ENCODE data around the gene CYTH1. TPM values are rescaled to one million over a fixed set of nuclear protein-coding genes. Genes with fewer than 3 reads are reported as not detected.

The CYTH1 gene
- polyA plus RNA-seq, 4 donors: 19.8 to 30.6 (median 25.9) TPM

DNA sequence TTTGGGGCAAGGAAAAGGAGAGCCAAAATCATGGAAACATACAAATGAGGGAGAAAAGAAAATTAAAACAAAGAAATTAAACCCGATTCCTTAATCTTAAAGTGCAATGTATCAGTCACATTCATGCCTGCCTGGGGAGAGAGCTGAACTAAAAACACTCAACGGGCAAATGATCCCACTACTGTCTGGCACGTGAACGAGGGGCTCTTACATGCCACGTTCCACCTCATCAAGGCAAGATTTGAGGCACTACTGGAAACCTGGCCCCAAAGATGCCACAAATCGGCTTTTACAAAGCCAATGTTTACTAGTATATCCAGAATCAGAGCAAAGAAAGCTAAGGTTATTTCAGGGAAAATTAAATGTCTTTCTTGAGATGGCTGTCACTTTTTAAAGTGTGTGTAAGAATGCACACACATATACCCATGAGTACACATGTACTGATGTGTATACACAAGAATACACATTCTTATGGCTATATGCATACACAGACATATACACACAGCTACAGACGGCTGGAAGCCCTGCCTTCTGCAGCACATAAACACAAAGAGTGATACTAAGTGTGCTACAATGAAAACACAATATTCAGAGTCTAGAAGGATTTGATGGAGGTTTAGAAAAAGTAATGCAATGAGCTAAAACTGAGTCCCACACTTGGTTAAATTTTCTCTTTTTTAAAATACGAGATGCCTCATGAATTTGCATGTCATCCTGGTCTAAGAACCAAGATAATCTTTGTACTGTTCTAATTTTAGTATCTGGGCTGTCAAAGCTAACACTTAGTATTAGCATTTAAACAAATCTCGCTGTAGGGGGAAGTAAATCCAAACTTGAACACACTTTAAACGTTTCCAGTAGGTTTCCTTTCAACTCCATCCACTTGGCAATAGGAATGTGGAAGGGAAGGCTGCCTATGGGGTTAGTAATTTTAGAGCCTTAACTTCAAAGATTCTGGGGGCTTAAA is 85.8 kb downstream of the CYTH1 start:
- DNase-seq (ENCODE audit: low read depth in 4 of 4, low spot score in 2 of 4): no peak

DNA sequence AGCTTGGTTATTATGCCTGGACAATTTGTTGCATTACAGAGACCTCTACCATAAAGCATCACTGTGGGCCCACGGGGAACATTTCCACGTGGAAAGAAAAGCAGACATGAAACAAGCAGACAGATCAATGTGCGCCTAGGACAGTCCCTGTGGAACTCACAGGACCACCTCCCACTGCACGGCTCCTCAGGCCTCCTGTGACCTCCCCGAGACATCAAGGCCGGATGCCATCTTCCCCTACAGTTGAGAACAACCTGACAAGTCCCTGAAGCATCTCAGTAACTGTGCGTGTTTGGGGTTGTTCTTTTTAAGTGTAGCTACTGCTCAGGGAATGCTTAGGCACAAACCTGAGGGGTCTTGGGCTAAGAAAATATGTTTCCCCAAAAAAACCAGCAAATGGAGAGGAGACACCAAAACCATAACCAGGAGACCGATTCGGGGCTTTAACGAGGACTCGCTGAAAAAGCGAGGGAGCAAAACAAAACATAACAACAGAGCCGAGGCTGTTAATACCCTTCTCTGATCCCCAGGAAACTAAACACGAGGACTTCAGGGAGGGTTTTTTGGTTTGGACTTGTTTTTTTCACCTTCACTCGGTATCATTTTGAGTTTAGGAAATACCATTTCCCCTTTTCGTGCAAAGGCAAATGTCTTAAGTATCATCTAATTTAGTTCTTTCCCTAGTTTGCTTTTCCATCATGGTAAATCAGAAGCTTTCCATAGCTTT is 87.1 kb downstream of the CYTH1 start:
- DNase-seq (ENCODE audit: low read depth in 4 of 4, low spot score in 2 of 4): no peak

DNA sequence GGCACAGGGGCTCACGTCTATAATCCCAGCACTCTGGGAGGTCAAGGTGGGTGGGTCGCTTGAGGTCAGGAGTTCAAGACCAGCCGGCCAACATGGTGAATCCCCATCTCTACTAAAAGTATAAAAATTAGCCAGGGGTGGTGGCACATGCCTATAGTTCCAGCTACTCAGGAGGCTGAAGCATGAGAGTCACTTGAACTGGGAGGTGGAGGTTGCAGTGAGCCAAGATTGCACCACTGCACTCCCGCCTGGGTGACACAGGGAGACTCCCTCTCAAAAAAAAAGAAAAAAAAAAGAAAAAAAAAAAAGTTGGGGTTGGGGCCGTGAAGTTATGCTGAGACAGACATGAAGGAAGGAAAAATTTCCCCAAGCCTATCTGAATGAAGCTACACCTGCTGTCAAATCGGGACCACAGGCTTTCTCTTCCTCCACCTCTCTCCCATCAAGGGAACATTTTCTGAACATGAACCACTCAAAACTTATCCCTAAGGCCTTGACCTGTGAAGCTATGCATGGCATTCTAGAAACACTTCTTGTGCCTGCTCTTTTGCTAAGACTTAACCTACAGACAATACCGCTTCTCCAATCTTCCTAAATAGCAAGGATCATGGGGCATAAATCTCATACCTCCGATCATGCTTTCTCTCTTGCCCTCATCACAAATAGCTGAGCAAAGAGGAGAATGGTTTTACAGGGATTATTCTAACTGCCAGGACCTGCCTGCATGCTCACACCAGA is 88.6 kb downstream of the CYTH1 start:
- DNase-seq (ENCODE audit: low read depth in 4 of 4, low spot score in 2 of 4): no peak

DNA sequence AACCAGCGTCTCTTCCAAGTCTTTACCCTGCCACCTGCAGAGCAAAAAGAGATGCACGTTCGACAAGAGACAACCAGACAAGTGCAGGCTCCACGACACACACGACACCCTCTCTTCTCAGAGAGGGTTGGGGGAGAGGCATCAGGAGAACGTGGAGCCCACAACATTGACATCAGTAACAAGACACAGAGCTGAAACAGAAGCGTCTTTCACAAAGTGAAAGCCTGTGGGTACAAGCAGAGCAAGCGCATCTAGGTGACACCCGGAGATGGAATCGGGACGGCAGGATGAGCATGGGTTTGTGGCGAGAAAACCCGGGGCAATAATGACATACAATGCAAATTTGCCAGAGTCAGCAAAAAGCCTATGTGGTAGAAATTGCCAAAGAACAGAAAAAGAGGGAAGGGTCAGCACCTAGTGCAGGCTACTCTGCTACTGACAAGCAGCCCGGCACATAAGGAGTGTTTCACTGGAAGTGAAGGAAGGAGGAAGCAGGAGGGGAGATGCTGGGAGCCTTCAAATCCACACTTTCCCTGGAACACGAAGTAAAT is 89.5 kb downstream of the CYTH1 start:
- no peak for DNase-seq (ENCODE audit: low read depth in 4 of 4, low spot score in 2 of 4)

DNA sequence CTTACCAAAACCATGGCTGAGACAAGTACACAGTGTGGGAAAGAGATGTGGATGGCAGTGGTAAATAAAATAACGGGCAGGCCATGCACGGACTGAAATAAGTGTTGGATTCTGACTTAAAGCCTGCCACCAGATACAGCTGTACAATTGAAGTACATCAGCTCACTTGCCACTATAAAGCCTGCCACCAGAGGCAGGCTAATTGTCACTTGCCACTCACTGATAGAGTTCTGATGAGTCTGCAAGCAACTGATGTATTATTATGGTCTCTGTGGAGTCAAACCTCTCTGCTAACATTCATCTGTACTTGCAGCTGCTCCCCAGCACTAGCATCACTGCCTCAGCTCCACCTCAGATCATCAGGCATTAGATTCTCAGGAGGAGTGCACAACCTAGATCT is 93.0 kb downstream of the CYTH1 start:
- DNase-seq (ENCODE audit: low read depth in 4 of 4, low spot score in 2 of 4): no peak

DNA sequence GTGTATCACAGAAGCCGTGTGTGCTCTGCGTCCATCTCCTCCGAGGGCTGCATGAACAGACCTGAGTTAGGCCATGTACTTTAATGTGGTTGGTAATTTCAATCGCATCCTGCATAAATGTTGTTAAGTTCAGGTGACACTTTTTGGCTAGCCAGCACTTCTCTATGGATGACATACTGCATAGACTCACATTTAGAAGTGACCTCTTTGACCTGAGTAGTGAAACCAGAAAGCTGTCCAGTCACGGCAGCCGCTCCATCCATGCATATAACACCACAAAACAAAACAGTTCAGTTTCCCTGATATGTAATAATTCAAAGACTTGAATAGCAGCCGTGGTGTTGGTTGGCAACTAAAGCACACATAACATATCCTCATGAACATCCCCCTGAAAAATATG is 94.1 kb downstream of the CYTH1 start:
- no peak for DNase-seq (ENCODE audit: low read depth in 4 of 4, low spot score in 2 of 4)

DNA sequence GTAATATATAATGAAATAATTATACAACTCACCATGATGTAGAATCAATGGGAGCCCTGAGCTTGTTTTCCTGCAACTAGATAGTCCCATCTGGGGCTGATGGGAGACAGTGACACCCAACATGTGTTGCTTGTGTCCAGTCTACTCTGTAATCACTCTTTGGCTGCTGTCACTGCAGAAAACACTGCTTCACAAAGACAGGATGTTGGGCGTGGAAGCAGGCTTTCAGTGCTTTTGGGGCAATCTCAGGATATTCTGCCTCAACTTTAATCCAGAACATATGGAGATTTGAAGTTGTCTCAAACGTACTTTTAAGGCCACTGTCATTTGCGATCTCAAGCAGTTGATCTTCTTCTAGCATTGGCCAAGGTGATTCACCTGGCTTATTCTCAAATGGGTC is 94.9 kb downstream of the CYTH1 start:
- DNase-seq (ENCODE audit: low read depth in 4 of 4, low spot score in 2 of 4): no peak

DNA sequence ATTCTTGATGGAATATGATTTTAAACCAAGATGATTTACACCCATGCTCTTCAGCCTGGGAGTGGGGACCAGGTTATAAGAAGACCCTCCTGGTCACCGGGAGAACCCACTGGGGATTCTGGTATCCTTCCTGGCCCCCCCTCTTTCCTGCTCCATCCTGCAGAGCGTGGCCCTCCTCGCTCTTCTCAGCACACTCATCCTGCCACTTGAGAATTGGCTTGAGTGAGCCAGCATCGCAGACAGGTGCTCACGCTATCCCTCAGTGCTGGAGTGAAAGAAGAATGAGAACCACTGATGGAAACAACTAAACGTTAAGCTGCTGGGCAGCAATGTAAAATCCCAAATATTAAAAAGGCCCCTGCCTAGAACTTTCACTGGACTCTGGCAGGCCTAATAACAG is 98.0 kb downstream of the CYTH1 start:
- DNase-seq (ENCODE audit: low read depth in 4 of 4, low spot score in 2 of 4): no peak

DNA sequence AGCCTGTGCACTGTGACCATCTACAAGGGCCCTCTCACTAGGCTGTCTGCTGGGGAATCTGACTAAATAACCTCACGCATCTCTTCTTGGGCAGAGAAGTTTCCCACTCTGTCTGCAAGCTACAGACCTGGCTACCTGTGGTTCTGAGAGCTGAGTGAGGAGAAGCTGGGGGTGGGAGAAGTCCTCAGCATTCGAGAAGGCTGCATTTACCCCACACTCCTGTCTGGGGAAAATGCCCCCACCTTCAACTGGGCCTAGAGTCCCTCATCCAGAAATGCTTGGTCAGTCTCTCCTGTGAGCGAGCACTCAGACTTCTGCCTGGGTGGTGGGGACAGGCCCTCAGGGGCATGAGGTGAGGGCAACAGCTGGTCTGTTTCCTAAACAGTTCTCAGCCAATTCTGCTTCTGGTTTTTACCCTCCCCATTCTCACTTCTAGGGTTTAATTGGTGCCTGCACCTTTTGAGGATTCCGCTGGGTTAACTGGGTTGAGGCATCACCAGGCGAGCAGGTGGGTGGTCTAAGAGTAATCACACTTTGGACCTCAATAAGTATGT is 98.6 kb downstream of the CYTH1 start:
- DNase-seq (ENCODE audit: low read depth in 4 of 4, low spot score in 2 of 4): no peak

DNA sequence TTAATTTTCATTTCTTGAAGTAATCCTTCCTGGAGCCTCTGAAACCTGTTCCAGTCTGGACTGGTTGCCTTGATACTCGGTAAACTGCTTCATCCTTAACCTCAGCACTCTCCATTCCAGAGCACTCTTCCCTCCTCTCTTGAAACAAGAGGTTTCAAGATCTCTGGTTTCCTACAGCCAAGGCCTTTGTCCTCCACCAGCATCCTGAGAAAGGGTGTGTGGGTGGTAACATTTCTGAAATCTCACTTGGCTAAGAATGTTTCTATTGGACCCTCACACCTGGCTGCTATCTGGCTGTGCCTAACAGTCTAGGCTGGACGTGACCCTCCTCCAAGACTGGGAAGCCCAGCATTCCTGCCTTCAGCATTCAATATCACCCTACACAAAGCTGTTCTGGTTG is 99.7 kb downstream of the CYTH1 start:
- no peak for DNase-seq (ENCODE audit: low read depth in 4 of 4, low spot score in 2 of 4)

DNA sequence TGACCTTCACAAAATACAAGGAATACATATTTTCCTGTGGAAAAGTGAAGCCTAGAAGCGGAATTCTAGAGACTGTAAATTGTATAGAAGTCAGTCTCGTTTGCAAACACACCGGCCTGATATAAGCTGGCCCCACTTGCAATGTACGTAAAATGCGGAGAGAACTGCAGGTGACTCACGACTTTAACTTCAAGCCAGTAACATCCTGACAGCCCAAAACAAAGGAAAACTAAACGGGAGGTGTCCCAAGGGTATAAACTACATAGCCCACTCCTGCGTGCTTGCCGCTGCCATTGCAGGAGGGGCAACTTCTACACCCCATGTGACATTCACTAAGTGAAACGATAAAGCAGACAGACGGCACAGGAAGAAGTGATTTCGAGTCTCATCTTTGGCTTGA is 101.6 kb downstream of the CYTH1 start:
- no peak for DNase-seq (ENCODE audit: low read depth in 4 of 4, low spot score in 2 of 4)

DNA sequence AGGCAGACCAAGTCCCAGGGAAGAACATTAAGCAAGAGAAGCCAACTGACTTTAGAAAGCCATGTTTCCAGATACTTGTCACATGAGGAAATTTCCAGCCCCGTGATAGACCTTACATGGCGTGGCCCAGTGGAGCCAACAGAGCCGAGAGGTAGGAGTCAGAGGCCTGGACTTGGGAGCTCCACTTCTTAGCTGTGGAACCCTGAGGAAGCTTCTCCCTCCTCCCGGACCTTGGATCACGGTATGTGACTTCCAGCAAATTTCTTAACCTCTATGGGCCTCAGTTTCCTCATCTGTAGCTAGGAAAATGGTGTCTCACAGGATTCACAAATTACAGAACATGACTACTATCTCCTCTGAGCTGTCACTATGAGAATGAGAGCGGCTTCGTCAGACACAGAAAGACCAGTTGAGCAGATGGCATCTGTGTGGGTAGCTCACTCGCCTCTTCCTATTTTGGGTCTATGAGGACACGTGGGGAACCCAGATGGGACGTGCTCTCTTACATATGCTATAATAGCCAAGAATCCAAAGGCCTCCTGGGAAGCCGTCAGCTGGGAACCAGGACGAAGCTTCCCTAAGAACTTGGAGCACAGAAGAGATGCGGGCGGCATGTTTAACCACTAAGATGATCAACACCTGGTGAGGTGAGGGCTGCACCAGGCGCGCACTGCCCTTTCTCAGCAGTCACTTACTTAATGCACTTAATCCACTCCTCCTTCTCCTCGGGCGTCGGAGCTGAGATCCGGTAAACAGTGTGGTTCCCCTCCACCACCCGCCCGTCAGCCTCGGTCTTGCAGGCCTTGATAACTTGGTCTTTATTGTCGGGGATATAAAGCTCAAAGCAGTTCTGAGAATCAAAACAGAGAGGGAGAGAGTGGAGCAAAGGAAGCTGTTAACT is 102.3 kb downstream of the CYTH1 start:
- no peak for DNase-seq (ENCODE audit: low read depth in 4 of 4, low spot score in 2 of 4)

DNA sequence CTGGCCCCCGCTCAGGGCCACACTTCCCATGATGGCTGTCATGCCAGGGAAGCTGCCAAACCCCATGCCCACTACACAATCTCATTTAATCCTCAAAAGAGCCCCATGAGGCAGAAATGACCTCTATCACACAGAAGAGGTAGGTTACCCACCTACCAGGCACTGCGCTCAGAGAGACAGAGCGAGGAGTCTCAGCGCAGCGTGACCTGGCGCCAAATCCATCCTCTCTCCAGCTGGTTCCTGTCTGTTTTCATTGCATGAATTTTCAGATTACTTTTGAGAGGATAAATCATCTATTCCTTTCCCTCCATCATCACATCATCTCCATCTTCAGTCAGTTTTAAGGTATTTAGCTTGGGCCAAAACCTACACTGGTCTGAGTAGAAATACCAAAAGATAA is 103.4 kb downstream of the CYTH1 start:
- DNase-seq (ENCODE audit: low read depth in 4 of 4, low spot score in 2 of 4): no peak

DNA sequence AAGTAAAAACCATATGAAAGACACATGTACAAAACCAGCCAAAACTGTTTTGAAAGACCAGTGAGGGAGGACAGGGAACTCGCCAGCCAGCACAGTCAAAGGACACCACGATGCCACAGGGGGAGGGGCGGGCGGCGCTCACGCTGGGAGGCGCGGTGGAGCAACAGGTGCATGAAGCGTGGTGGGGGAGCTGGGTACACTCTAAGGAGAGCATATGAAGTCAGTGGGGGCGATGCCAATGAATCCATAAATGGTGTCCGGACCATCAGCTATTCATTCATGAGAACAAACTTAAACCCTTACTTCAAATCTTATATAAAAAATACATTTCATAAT is 103.9 kb downstream of the CYTH1 start:
- DNase-seq (ENCODE audit: low read depth in 4 of 4, low spot score in 2 of 4): no peak

DNA sequence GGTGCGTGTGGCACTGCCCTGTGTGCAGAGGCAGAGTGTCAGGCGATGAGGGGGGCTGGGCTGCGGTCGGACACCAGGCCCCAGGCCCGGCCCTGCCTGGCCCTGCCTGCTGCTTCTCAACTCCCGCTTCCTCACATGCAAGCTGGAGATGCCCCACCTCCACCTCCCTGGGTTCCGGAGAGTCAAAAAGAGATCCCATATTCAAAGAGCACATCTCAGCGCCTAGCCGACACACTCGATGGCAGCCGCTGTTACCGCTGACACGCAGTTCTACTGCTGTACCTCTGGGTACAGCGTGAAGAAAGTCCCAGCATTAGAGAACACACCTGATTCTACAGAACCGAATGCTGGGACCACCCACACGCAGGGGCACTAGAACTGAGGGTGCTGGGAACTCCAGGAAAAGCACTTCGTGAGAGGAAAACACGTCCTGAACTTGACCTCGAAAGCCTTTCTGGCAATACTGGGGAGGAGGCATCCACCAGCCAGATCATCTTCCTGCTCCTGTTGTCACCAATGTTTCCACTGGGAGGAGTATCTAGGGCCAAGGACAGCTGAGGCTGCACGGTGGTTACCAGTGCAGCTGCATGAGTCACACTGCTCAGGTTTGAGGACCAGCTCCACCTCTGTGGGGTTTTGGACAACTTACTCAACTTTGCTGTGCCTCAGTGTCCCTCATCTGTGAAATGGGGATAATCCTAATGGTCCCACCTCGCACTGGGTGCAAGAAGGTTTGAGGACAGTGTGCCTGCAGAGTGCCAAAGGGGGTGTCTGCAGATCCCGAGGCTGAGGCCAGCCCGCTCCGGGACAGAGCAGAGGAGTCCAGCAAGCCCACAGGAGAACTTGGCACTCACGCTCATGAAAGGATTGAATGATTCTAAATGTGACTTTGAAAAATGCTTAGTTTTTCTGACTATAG is 104.5 kb downstream of the CYTH1 start:
- DNase-seq (ENCODE audit: low read depth in 4 of 4, low spot score in 2 of 4): no peak

DNA sequence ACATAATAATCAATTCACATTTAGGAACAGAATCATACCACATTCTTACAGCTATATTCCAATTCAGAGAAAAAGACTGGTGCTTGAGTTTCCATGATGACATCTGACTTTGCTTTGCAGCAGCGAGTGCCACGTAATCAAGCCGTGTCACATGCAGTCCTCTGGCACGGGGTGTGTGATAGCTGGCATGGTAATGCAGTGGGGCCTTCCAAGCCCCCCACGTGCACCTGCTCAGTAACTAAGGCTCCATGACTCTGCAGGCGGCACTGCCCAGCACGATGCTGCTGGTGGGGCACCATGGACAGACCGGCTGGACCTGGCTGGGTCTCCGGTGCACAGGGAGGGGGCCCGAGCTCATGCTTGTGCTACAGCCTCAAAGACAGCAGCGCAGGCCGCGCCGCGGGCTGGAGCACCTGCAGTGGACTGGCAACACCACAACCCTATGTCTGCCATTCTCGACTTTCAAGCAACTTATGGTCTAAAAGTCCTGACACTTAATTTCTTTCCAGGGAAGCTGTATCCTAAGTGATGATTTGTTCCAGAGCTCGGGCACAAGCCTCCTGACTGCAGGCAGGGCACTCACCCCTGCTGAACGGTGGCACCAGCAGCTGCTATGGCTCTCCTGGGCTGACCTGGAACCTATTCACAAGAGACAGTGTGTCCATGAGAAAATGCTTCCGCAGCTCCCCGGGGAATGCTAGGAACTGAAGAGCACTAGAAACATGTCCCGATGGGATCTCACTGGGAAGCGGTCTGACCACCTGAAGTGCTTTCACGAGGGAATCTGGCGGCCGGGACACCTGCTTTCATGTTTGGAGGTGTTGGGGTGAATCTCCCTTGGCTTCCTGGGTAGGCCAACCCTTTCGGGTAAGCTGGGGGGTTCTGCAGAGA is 105.4 kb downstream of the CYTH1 start:
- no peak for DNase-seq (ENCODE audit: low read depth in 4 of 4, low spot score in 2 of 4)

DNA sequence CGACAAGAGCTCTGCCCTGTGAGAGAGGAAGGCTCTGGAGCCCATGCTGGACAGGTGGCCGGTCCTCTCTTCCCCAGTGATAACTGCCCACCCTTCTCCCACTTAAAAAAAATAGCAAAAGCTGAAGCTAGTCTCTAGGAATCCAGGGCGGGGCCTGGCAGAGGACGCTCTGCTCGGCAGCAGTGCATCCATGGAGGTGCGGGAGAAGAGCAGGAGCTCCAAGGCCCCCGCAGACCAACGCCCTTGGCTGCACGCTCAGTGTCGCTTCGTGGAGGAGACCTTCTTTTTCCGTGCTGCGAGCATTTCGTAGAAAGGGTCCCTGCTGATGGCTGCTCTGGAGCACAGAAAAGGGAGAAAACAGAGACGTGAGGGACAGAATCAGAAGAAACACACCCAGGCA is 106.2 kb downstream of the CYTH1 start:
- no peak for DNase-seq (ENCODE audit: low read depth in 4 of 4, low spot score in 2 of 4)

DNA sequence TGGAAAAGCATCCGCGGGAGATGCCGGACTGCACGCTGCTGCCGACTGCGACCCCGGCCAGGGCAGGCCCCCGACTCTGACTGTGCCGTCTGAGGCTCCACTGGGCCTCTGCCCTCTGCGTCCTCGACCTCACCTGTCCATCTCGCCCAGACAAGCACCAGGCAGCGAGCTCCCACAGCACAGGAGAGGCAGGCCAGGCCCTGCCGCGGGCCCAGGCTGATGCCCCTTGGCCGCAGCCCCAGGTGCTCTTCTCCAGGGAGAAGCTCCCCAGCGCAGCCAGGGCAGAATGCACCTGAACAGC is 106.8 kb downstream of the CYTH1 start:
- DNase-seq (ENCODE audit: low read depth in 4 of 4, low spot score in 2 of 4): no peak
